Adipose tissue (tissue), 3 donors: Measurements from ENCODE around the gene PRSS56. TPM values are rescaled to one million over a fixed set of nuclear protein-coding genes. Genes with fewer than 3 reads are reported as not detected.
"Not testable (repeated sequence)": the region's sequence is repeated elsewhere in the genome, so short reads cannot be mapped to it uniquely, and the experiment has no call there.

Experiments
- H3K27ac ChIP-seq: one replicate; pipeline ENCODE4 v1.5.1; 2013; ENCODE audit warnings: low read depth, low read length
- WGBS, 3 donors: extraction: QIAGEN DNeasy Blood & Tissue Kit; methylation state at CpG; one replicate each; pipeline ENCODE4 v1.1.7; 2013; 5-methylcytosine and 5-hydroxymethylcytosine counted together
- polyA plus RNA-seq, 3 donors: library from polyadenylated mRNA; stranded (reverse); fragments of 200-250 nt; gene quantifications; one replicate each; pipeline ENCODE4 v1.2.3, GENCODE V29; 2013
- donor health status: healthy with polysubstance abuse.
- donor health status: Bipolar disorder and iron deficiency.
- donor health status: healthy.

PRSS56 gene
- polyA plus RNA-seq, 3 donors, result not detected

DNA sequence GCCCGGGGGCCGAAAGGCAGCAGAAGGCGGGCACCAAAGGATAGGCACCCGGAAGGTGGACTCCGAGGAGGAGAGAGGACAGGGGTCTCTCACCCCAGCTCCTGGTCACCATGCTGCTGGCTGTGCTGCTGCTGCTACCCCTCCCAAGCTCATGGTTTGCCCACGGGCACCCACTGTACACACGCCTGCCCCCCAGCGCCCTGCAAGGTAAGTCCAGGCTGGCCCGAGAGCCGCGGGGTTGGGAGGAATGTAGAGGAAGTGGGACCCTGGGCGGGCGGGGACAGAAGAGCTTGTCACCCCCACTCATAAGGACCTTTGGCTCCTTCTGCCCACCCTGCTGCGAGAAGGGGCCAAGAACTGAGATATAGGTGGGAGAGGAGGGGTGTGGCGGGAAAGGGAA lies 301 bp downstream of the PRSS56 start:
- H3K27ac ChIP-seq, result no peak overlapping the region
- 72 to 77% (median 77%) methylated on average over 10 to 15 of the region's 15 CpGs for WGBS, 3 donors

DNA sequence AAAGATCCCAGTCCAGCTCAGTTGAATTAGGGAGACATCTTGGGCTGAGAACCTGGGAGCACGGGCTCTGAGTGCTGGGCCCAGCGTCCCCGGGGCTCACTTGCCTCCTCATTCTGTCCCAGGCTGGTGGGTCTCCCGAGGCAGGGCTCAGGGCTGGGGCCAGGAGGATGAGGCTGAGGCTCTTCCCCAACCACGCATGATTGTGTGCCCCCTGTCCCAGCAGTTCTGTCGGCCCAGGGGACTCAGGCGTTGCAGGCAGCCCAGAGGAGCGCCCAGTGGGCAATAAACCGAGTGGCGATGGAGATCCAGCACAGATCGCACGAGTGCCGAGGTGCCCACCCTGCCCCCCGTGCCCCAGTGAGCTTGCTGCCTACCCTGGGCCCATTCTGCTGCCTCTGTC lies 910 bp downstream of the PRSS56 start:
- 85 to 89% (median 86%) methylated on average over 14 of the region's 14 CpGs for WGBS, 3 donors

DNA sequence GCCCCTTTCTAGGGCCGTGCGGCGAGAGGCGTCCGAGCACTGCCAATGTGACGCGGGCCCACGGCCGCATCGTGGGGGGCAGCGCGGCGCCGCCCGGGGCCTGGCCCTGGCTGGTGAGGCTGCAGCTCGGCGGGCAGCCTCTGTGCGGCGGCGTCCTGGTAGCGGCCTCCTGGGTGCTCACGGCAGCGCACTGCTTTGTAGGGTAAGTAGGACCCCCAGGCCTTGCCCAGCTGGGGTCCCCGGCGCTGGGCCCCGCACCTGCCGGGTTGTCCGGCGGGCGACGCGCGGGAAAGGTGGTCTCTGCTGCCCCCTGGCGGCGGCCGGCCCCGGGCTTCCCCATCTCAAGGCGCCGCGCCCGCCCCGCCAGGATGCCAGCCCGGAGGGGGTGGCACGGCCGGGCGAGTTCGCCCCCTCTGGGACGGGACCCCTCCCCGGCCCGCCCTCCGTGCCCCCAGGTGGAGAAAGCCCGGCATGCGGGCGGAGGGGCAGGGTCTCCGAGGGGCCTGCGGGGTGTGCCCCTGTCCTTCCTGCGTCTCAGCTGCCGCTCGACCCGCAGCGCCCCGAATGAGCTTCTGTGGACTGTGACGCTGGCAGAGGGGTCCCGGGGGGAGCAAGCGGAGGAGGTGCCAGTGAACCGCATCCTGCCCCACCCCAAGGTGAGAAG lies 1.9 kb downstream of the PRSS56 start:
- no peak overlapping the region for H3K27ac ChIP-seq
- WGBS, 3 donors, result 5% methylated on average over 47 to 66 of the region's 66 CpGs

More for the DNA sequence above, 910 bp downstream of the PRSS56 start:
- H3K27ac ChIP-seq, result no peak overlapping the region

DNA sequence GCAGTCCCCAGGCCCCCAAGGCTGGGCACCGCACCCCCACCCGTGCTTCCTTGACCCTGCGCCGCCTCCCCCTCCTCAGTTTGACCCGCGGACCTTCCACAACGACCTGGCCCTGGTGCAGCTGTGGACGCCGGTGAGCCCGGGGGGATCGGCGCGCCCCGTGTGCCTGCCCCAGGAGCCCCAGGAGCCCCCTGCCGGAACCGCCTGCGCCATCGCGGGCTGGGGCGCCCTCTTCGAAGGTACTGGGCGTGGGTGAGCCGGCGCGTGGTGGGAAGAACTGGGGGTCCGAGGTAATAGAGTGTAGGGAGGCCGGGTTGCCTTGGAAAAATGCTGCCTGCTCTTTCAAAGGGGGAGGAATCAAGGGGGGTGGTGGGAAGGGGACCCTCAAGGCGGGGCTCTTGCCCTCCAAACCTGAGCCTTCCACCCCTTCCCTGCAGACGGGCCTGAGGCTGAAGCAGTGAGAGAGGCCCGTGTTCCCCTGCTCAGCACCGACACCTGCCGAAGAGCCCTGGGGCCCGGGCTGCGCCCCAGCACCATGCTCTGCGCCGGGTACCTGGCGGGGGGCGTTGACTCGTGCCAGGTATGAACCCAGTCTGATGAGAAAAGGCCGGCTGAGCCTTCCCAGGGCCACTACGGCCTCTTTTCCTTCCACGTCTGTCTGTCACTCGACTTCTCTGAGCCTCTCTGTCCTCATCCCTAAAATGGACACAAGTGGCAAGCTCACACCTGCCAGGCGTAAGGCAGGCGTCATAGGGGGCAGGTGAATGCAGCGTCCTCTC lies 2.6 kb downstream of the PRSS56 start:
- no peak overlapping the region for H3K27ac ChIP-seq
- WGBS, 3 donors, result 16 to 21% (median 19%) methylated on average over 41 to 46 of the region's 46 CpGs

DNA sequence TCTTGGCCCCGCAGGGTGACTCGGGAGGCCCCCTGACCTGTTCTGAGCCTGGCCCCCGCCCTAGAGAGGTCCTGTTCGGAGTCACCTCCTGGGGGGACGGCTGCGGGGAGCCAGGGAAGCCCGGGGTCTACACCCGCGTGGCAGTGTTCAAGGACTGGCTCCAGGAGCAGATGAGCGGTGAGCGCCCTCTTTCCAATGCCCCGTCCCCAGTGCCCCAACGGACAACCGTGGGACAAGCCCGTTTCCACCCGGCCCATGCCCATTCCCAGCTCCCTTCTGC lies 3.2 kb downstream of the PRSS56 start:
- H3K27ac ChIP-seq, result no peak overlapping the region
- WGBS, 3 donors, result 12 to 21% (median 13%) methylated on average over 14 to 16 of the region's 16 CpGs

DNA sequence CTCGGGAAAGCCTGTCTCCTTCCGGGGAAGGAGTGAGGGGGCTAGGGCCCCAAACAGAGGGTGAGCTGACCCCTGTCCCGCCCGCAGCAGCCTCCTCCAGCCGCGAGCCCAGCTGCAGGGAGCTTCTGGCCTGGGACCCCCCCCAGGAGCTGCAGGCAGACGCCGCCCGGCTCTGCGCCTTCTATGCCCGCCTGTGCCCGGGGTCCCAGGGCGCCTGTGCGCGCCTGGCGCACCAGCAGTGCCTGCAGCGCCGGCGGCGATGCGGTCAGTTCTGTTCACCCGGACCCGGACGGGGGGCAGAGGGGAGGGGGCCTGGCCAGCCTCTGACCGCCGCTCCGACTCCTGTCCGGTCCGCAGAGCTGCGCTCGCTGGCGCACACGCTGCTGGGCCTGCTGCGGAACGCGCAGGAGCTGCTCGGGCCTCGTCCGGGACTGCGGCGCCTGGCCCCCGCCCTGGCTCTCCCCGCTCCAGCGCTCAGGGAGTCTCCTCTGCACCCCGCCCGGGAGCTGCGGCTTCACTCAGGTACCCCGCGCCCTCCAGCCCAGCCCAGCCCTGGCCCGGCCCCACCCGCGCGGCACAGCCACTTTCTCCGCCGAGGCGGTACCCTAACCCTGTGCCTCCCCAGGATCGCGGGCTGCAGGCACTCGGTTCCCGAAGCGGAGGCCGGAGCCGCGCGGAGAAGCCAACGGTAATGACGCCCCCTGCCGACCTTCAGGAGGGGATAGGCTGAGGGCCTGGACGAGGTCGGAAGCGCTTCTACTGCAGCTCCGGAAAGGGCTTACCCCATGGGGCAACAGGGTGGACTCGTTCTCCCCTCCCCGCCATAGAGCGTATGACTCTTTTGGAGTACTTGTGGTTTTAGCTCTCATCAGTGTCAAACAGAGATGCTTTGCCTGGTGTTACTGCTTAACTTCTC lies 3.8 kb downstream of the PRSS56 start:
- no peak overlapping the region for H3K27ac ChIP-seq
- 1 to 2% (median 2%) methylated on average over 56 to 75 of the region's 75 CpGs for WGBS, 3 donors

DNA sequence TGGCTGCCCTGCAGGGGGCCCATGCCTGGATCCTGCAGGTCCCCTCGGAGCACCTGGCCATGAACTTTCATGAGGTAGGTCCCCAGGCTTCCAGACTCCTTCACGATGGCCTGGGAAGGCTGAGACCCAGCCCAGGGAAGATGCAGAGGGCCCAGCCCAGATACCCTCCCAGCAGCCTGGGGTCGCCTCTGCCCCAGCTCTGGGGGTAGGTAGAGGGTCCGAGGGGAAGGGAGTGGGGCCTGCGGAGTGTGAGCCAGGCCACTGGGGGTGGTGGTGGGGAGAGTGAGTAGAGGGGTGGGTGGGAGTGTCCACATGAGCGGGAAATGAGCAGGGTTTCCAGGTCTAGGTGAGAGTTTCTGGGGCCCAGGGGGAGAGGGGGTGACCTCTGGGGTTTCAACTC lies 4.6 kb downstream of the PRSS56 start:
- no peak overlapping the region for H3K27ac ChIP-seq
- 63 to 76% (median 72%) methylated on average over 5 to 6 of the region's 6 CpGs for whole genome bisulfite sequencing, 3 donors

DNA sequence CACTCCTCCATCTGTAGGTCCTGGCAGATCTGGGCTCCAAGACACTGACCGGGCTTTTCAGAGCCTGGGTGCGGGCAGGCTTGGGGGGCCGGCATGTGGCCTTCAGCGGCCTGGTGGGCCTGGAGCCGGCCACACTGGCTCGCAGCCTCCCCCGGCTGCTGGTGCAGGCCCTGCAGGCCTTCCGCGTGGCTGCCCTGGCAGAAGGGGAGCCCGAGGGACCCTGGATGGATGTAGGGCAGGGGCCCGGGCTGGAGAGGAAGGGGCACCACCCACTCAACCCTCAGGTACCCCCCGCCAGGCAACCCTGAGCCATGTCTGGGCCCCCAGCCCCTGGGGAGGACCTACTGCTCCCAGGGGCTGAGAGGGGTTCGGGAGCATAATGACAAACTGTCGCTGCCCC lies 5.0 kb downstream of the PRSS56 start:
- 74 to 88% (median 83%) methylated on average over 14 of the region's 14 CpGs for WGBS, 3 donors
- no peak overlapping the region for H3K27ac ChIP-seq

DNA sequence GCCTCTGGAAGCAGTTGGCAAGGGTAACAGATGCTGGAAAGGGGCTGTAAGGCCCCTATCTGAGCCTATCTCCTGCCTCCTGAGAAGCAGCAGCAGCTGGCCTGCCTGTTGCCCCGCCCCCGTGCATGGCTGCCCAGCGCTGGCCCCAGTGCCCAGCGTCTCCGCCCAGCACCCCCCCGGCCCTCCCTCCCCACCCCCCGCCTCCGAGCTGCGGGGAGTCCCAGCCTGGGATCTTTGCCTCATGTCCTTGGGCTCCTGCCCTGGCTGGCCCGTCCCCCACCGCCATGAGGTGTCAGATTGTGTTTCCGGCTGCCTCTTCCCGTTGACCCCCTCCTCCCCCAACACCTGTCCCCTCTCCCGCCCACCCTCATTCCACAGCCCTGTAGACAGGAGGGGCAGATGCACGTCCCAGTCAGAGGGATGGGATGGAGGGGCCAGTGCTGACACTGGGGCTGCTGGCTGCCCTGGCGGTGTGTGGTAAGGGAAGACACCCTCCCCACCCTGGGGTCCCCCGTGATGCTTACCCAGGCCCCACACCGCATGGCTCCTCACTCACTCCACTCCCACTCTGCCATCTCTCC lies 5.7 kb downstream of the PRSS56 start, which contains the start of gene CHRND:
TSS of gene CHRND (plus strand) at position 370 of the 581 bp plus-strand sequence. CDS start at position 426, 56 bp downstream.
- H3K27ac ChIP-seq, result no peak within 1 kb of the TSS
- 14 to 18% (median 14%) methylated on average over 12 to 18 of the region's 18 CpGs for WGBS, 3 donors

DNA sequence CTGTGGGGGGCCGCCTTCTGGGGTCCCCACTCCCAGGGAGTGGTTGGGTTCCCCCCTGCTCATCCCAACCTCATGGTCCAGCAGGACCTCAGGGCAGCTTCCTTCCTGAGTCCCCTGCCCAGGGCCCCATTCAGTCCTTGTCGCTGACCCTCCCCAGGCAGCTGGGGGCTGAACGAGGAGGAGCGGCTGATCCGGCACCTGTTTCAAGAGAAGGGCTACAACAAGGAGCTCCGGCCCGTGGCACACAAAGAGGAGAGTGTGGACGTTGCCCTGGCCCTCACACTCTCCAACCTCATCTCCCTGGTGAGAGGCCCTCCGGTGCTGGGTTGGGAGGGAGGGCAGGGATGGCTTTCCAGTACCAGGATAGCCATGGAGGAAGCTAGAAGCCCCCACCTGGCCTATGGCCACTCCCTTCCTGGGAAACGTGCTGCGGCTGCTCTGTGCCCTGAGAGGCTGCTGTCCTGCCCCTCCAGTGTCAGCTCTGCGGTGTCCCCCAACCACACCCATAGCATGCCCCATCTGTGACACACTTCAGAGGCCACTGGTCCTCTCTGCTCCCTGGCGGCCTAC lies 6.3 kb downstream of the PRSS56 start:
- no peak overlapping the region for H3K27ac ChIP-seq
- 63 to 82% (median 72%) methylated on average over 11 to 13 of the region's 13 CpGs for WGBS, 3 donors

DNA sequence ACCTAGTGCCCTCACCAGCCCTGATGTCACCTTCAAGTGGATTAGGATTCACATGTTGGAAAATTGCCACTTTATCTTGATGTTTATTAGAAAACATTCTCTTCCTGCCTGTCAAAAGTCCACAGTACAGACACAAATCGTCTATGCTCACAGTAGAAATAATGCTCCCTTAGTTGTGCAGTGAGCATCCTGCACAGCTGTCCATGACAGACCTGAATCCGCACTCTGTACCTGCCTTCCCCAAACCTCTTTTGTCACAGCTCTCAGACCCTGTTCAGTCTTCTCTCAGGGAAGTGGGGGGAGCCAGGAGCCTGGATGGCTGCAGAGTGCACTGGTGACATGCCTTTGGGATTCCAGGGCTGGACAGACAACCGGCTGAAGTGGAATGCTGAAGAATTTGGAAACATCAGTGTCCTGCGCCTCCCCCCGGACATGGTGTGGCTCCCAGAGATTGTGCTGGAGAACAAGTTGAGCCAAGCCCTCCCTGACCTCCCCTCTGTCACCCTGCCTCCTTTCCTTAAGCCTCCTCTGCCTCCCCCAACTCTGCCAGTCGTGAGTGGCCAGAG lies 7.8 kb downstream of the PRSS56 start:
- WGBS, 3 donors, result 77 to 79% (median 78%) methylated on average over 6 of the region's 6 CpGs
- H3K27ac ChIP-seq, result no peak overlapping the region

DNA sequence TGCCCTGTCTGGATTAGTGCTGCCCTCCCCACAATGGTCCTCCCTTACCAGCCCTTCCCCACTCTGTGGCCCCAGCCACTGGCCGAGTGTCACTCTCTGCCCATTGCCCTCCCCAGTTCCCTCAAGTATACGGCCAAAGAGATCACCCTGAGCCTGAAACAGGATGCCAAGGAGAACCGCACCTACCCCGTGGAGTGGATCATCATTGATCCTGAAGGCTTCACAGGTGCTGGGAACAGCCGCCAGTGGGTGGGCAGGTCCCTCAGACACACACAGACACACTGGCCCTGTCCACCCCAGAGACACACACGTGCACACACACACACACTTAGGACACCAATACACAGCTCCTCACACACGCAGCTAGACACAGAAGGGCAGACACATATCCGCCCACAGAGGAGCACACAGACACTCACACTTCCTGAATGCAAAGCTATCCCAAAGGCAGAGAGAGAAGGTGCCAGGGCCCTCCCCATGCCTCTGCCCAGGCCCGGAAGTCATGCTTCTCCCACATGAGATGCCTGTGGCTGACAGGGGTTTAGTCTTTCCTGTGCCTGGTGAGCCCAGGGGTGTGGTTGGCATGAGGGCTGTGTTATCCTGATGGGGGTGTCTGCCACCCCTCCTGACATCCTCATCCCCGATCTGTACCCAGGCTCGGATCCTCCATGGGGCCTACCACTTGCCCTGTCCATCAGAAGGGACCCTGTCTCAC lies 8.7 kb downstream of the PRSS56 start:
- 68 to 80% (median 70%) methylated on average over 11 of the region's 11 CpGs for WGBS, 3 donors

DNA sequence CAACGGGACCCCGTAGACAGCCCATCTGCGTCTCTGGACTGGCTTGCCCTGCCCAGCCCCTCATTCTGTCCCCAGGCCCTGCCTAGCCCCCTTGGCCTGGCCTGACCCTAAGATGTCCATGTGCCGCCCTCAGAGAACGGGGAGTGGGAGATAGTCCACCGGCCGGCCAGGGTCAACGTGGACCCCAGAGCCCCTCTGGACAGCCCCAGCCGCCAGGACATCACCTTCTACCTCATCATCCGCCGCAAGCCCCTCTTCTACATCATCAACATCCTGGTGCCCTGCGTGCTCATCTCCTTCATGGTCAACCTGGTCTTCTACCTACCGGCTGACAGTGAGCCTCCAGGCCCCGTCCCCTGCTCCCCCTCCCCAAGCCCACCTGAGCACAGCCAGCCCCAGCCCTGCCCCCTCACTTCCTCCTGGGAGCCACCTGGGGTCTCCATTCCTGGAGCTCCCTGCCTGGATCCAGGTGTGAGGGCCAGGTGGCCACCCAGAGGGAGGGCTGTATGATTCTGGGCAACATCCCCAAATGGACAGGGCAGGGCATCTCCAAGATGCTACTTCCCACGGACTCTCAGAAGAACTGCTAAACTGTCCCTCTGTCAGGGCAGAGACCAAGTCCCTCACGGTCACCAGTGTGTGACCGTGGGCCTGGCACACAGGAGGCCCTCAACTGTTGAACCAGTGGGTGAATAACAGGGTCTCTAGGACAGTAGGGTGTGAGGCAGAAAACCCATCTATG lies 9.8 kb downstream of the PRSS56 start:
- H3K27ac ChIP-seq, result no peak overlapping the region
- 81 to 89% (median 88%) methylated on average over 15 to 17 of the region's 17 CpGs for WGBS, 3 donors

More for the DNA sequence above, 8.7 kb downstream of the PRSS56 start:
- H3K27ac ChIP-seq, result no peak overlapping the region

DNA sequence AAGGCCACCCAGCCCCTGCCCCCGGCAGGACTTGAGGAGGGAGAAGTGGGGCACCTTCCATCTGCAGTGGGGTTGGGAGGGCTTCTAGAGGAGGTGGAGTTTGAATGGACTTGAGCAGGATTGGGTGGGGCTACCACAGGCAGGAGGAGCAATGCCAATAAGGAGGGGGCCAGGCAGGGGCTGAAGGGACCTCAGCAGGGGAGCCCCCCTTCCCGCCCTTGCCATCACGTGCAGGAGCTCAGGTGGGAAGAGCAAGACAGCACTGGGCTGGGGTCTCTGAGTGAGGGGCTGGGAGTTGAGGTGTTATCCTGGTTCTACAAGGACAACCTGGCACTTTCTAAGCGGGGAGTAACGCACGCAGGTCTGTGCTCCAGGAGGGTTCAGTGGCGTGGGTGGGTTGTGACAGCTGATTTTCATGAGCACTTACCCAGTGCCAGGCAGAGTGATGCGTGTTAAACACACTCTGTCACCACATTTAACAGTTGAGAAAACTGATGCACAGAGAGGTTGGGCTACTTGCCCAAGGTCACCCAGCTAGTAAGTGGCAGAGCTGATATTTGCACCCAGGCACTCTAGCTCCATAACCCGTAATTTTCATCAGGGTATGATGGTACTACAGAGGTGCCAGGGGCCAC lies 10.6 kb downstream of the PRSS56 start:
- H3K27ac ChIP-seq, result no peak overlapping the region
- 51 to 81% (median 79%) methylated on average over 9 of the region's 9 CpGs for WGBS, 3 donors

DNA sequence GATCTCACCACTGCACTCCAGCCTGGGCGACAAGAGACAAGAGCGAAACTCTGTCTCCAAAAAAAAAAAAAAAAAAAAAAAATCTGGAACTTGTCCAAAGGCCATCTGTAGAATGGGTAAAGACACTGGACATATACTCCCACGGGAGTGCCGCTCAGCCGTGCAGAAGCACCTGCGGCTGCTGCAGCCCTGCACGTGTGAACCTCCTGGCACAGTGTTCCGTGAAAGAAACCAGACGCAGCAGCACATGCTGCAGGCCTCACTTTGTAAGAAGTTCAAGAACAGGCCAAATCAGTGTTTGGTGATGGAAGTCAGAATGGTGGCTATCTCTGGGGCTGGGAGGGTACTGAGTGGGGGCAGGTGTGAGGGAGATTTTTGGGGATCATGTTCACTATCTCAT lies 12.2 kb downstream of the PRSS56 start:
- H3K27ac ChIP-seq, result no peak overlapping the region
- 41 to 63% (median 61%) methylated on average over 8 to 9 of the region's 9 CpGs for WGBS, 3 donors

DNA sequence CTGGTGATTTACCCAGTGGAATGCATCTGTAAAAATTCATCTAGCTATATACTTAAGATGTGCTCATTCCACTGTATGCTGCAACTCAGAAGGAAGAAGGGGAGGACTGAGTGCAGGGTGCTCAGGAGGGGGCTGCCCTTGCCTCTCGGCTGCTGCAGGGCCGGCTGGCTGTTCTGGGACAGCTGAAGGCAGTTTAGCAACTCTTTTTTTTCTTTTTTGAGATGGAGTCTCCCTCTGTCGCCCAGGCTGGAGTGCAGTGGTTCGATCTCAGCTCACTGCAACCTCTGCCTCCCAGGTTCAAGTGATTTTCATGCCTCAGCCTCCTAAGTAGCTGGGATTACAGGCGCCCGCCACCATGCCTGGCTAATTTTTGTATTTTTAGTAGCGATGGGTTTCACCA lies 12.6 kb downstream of the PRSS56 start:
- not testable (repeated sequence) for H3K27ac ChIP-seq
- WGBS, 3 donors, result 84 to 94% (median 90%) methylated on average over 7 of the region's 7 CpGs
